Ecto neural progenitor cell (in vitro differentiated cells): Measurements from ENCODE around the gene PAQR5.
"Not testable (repeated sequence)": the region's sequence is repeated elsewhere in the genome, so short reads cannot be mapped to it uniquely, and the experiment has no call there.

Source experiments
- DNase-seq: peaks from one replicate; pipeline ENCODE4 v3.0.0-alpha.2; 2018; ENCODE audit warnings: low spot score

Gene PAQR5

GRCh38 chr15:69298697-69299441, at the start of gene PAQR5:
Gene PAQR5, plus strand, starts transcription at chr15:69298912. Its CDS starts 61,169 bp downstream, at chr15:69360081.
- peak; percentile 68 for DNase-seq

GRCh38 chr15:69253156-69253555, 45.6 kb upstream of the PAQR5 start:
- no peak for DNase-seq

GRCh38 chr15:69265347-69265955, 33.3 kb upstream of the PAQR5 start:
- no peak for DNase-seq

- DNase-seq, result no peak
These were observed 27.5 kb upstream of the PAQR5 start for GRCh38 chr15:69271217-69271616.

GRCh38 chr15:69272139-69272538, 26.6 kb upstream of the PAQR5 start:
- DNase-seq, result no peak

- DNase-seq, result no peak
These were observed 25.8 kb upstream of the PAQR5 start for GRCh38 chr15:69272891-69273290.

- DNase-seq, result no peak
These were observed 23.5 kb upstream of the PAQR5 start for GRCh38 chr15:69275074-69275670.

- DNase-seq, result no peak
These were observed 22.7 kb upstream of the PAQR5 start for GRCh38 chr15:69275933-69276560.

- DNase-seq, result no peak
These were observed 21.4 kb upstream of the PAQR5 start for GRCh38 chr15:69277316-69277715.

- DNase-seq, result no peak
These were observed 19.1 kb upstream of the PAQR5 start for GRCh38 chr15:69279636-69280035.

- DNase-seq, result no peak
These were observed 17.9 kb upstream of the PAQR5 start for GRCh38 chr15:69280783-69281182.

GRCh38 chr15:69282104-69282743, 16.5 kb upstream of the PAQR5 start:
- DNase-seq, result no peak

GRCh38 chr15:69285834-69286233, 12.9 kb upstream of the PAQR5 start:
- DNase-seq, result no peak

GRCh38 chr15:69288011-69288410, 10.7 kb upstream of the PAQR5 start:
- DNase-seq, result no peak

GRCh38 chr15:69288531-69289341, 10.0 kb upstream of the PAQR5 start:
- no peak for DNase-seq

GRCh38 chr15:69289342-69290146, 9.2 kb upstream of the PAQR5 start:
- no peak for DNase-seq

- no peak for DNase-seq
These were observed 8.2 kb upstream of the PAQR5 start for GRCh38 chr15:69290346-69291164.

- DNase-seq, result not testable (repeated sequence)
These were observed 7.1 kb upstream of the PAQR5 start for GRCh38 chr15:69291651-69292050.

GRCh38 chr15:69292826-69293420, 5.8 kb upstream of the PAQR5 start:
- DNase-seq, result no peak
